ENCODE results near the gene HSP90AB1. TPM values are rescaled to one million over a fixed set of nuclear protein-coding genes. Genes with fewer than 3 reads are reported as not detected.
A peak's percentile ranks its signal among the peaks of the same experiment; 100 is the strongest.

The HSP90AB1 gene
- total RNA-seq, 1 donor from 2014 or later, result 508 TPM

GRCh38 chr6:44264154-44265006 is 17.5 kb downstream of the HSP90AB1 start:
- no peak for TF ChIP-seq CTCF (IDR thresholded peaks at IDR 0.05)
- Mint-ChIP-seq H3K9me3 (ENCODE audit: low read depth) (no peaks in the 10 kb centered on the region), H3K27me3 (ENCODE audit: low read depth) (peaks cover 8% of the 10 kb centered on the region), H3K27ac (ENCODE audit: unreplicated experiment) (peak overlapping the region; percentile 84), H3K4me3 (ENCODE audit: unreplicated experiment) (peak overlapping the region; percentile 84), H3K36me3 (ENCODE audit: low read depth) (no peaks in the 10 kb centered on the region), H3K4me1 (ENCODE audit: low read depth) (peaks cover 32% of the 10 kb centered on the region)
- peak; percentile 55 for DNase-seq (ENCODE audit: low spot score)

- Mint-ChIP-seq H3K27me3 (ENCODE audit: low read depth) (peaks cover 15% of the 10 kb centered on the region), H3K9me3 (ENCODE audit: low read depth) (no peaks in the 10 kb centered on the region), H3K4me1 (ENCODE audit: low read depth) (peaks cover 36% of the 10 kb centered on the region), H3K4me3 (ENCODE audit: unreplicated experiment) (peak within 1 kb of the TSS; percentile 84), H3K27ac (ENCODE audit: unreplicated experiment) (peak within 1 kb of the TSS; percentile 84), H3K36me3 (ENCODE audit: low read depth) (no peaks in the 10 kb centered on the region)
- peak; percentile 77 for TF ChIP-seq CTCF (IDR thresholded peaks at IDR 0.05)
- peak; percentile 95 for DNase-seq (ENCODE audit: low spot score)
Observed at GRCh38 chr6:44265007-44265721, 18.3 kb downstream of the HSP90AB1 start, which contains the start of gene NFKBIE. NFKBIE (minus strand) TSS chr6:44265551; CDS start chr6:44265346, 205 bp downstream.

- H3K4me3 Mint-ChIP-seq (ENCODE audit: unreplicated experiment), result peak overlapping the region; percentile 84
- H3K27me3 Mint-ChIP-seq (ENCODE audit: low read depth), result peaks cover 15% of the 10 kb centered on the region
- H3K27ac Mint-ChIP-seq (ENCODE audit: unreplicated experiment), result peak overlapping the region; percentile 74
Observed at GRCh38 chr6:44265722-44266233, 18.9 kb downstream of the HSP90AB1 start.

GRCh38 chr6:44266347-44266746 is 19.4 kb downstream of the HSP90AB1 start:
- H3K9me3 Mint-ChIP-seq (ENCODE audit: low read depth), result no peaks in the 10 kb centered on the region

More at GRCh38 chr6:44265722-44266233, 18.9 kb downstream of the HSP90AB1 start:
- no peaks in the 10 kb centered on the region for H3K9me3 Mint-ChIP-seq (ENCODE audit: low read depth)
- peaks cover 36% of the 10 kb centered on the region for H3K4me1 Mint-ChIP-seq (ENCODE audit: low read depth)
- DNase-seq (ENCODE audit: low spot score), result peak; percentile 68
- no peaks in the 10 kb centered on the region for H3K36me3 Mint-ChIP-seq (ENCODE audit: low read depth)
- no peak for TF ChIP-seq CTCF (IDR thresholded peaks at IDR 0.05)

More at GRCh38 chr6:44266347-44266746, 19.4 kb downstream of the HSP90AB1 start:
- no peaks in the 10 kb centered on the region for H3K36me3 Mint-ChIP-seq (ENCODE audit: low read depth)
- peaks cover 18% of the 10 kb centered on the region for H3K27me3 Mint-ChIP-seq (ENCODE audit: low read depth)
- H3K4me1 Mint-ChIP-seq (ENCODE audit: low read depth), result peaks cover 36% of the 10 kb centered on the region
- no peak for TF ChIP-seq CTCF (IDR thresholded peaks at IDR 0.05)
- peak; percentile 21 for DNase-seq (ENCODE audit: low spot score)
- no peak overlapping the region for H3K27ac Mint-ChIP-seq (ENCODE audit: unreplicated experiment)
- H3K4me3 Mint-ChIP-seq (ENCODE audit: unreplicated experiment), result no peak overlapping the region
